Karpas-422 (cell line): ENCODE results near the gene MTMR3. TPM values are rescaled to one million over a fixed set of nuclear protein-coding genes. Genes with fewer than 3 reads are reported as not detected.
"Not testable (repeated sequence)": the region's sequence is repeated elsewhere in the genome, so short reads cannot be mapped to it uniquely, and the experiment has no call there.

Source experiments
- DNase-seq: peaks from one replicate; pipeline ENCODE4 v3.0.0-alpha.2; 2015
- H2AFZ ChIP-seq: fragments of 200-600 bp; sonication (generic); 2 replicates; pipeline ENCODE4 v1.6.1; 2014; ENCODE audit warnings: antibody characterized with exemption, low read length, mixed read lengths
- H3K27ac ChIP-seq: fragments of 200-600 bp; sonication (generic); 2 replicates; pipeline ENCODE4 v1.5.1; 2014; ENCODE audit warnings: mild to moderate bottlenecking, low read length, moderate library complexity
- H3K27me3 ChIP-seq: fragments of 200-600 bp; sonication (generic); 2 replicates; pipeline ENCODE4 v1.6.1; 2014; ENCODE audit warnings: low read length, mixed read lengths
- H3K36me3 ChIP-seq: fragments of 200-600 bp; sonication (generic); 2 replicates; pipeline ENCODE4 v1.6.1; 2014; ENCODE audit warnings: low read length, mixed read lengths; ENCODE audit not compliant: insufficient read depth
- H3K4me1 ChIP-seq: fragments of 200-600 bp; sonication (generic); 2 replicates; pipeline ENCODE4 v1.6.1; 2014; ENCODE audit warnings: mild to moderate bottlenecking, low read length, mixed read lengths
- H3K4me2 ChIP-seq: fragments of 200-600 bp; sonication (generic); 2 replicates; pipeline ENCODE4 v1.6.1; 2014; ENCODE audit warnings: low read length, low read depth, mild to moderate bottlenecking; ENCODE audit not compliant: poor library complexity, severe bottlenecking
- H3K4me3 ChIP-seq: fragments of 200-600 bp; sonication (generic); 2 replicates; pipeline ENCODE4 v1.5.1; 2014; ENCODE audit warnings: mild to moderate bottlenecking, antibody characterized with exemption, low read length, mixed read lengths
- H3K79me2 ChIP-seq: fragments of 200-600 bp; sonication (generic); 2 replicates; pipeline ENCODE4 v1.6.1; 2014; ENCODE audit warnings: mild to moderate bottlenecking, low read length, mixed read lengths
- H3K9ac ChIP-seq: fragments of 200-600 bp; sonication (generic); 2 replicates; pipeline ENCODE4 v1.6.0; 2014; ENCODE audit warnings: low read length
- H3K9me2 ChIP-seq: fragments of 200-600 bp; sonication (generic), shearing (Covaris generic); replicated peaks from 2 replicates; pipeline ENCODE4 v1.6.0; 2014; ENCODE audit warnings: mild to moderate bottlenecking, low read length, moderate library complexity; ENCODE audit not compliant: insufficient read depth
- H3K9me3 ChIP-seq: fragments of 300-700, 200-600 bp; sonication (generic); 2 replicates; pipeline ENCODE4 v1.6.1; 2014; ENCODE audit warnings: low read length, mixed read lengths
- H4K20me1 ChIP-seq: fragments of 200-600 bp; sonication (generic); 2 replicates; pipeline ENCODE4 v1.6.1; 2014; ENCODE audit warnings: mild to moderate bottlenecking, antibody characterized with exemption, low read length, low read depth; ENCODE audit not compliant: insufficient read depth
- total RNA-seq: library from RNA; depleted of rRNA; stranded (reverse); fragments of >200 nt; shearing (Covaris generic); gene quantifications from 2 replicates; pipeline ENCODE4 v1.2.3, GENCODE V29; 2014; ENCODE audit warnings: low replicate concordance

Gene MTMR3
- total RNA-seq, 1 experiment from 2014 or later, result 11.3 TPM

DNA sequence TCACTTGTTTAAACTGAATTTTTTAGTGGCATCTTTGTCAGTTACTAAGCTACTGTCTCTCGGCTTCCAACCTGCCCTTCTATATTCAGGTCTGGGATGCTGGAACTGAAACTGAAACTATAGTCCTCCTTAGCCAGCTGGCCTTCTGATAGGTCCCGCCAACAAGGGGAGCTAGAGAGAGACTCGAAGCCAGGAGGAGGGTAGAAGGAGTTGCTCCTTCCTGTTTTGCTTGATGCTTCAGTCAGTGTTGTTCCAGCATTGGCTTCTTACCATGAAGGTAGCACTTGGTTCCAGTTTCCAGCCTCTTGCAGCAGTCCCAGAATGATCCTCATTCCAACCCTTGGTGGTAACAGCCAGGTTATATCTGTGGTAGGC, 164.4 kb downstream of the MTMR3 start:
- H3K79me2 ChIP-seq, result no peaks in the 10 kb centered on the region
- H3K9me3 ChIP-seq, result no peaks in the 10 kb centered on the region
- H3K27ac ChIP-seq, result no peak overlapping the region
- H3K4me3 ChIP-seq, result no peak overlapping the region
- no peaks in the 10 kb centered on the region for H3K27me3 ChIP-seq
- no peaks in the 10 kb centered on the region for H3K36me3 ChIP-seq
- DNase-seq, result peak; percentile 51
- no peaks in the 10 kb centered on the region for H3K4me1 ChIP-seq
- no peaks in the 10 kb centered on the region for H3K9me2 ChIP-seq
- peak overlapping the region; percentile 16 for H3K4me2 ChIP-seq
- H4K20me1 ChIP-seq, result no peaks in the 10 kb centered on the region
- H2AFZ ChIP-seq, result no peak overlapping the region
- no peak overlapping the region for H3K9ac ChIP-seq

DNA sequence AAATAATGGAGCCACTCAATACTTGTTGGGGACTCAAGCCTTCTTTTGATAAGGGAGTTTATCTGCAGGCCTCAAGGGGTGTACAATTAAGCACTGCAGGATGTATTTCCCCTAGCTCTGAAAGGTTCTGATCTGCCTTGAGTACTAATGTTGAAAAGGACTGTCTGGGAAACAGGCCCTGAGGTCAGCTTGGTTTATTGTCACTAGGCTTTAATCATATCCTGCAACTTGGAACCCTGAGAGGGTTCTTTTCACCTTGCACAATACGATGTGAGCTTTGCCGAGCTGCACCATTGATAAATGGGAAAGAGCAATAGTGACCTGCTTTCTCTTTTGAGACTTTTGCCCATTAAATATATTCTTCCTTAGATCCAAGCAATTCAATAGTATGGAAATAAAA, 165.7 kb downstream of the MTMR3 start:
- Histone ChIP-seq H3K27ac (no peak overlapping the region), H3K27me3 (no peaks in the 10 kb centered on the region), H3K4me1 (no peaks in the 10 kb centered on the region), H2AFZ (no peak overlapping the region), H3K9me3 (no peaks in the 10 kb centered on the region), H3K4me3 (no peak overlapping the region), H3K79me2 (no peaks in the 10 kb centered on the region), H3K9me2 (no peaks in the 10 kb centered on the region), H3K9ac (no peak overlapping the region), H3K36me3 (no peaks in the 10 kb centered on the region), H3K4me2 (no peak overlapping the region), H4K20me1 (no peaks in the 10 kb centered on the region)
- no peak for DNase-seq

- H3K4me3 ChIP-seq, result no peak overlapping the region
- no peaks in the 10 kb centered on the region for H3K36me3 ChIP-seq
- H2AFZ ChIP-seq, result no peak overlapping the region
- H3K4me2 ChIP-seq, result no peak overlapping the region
- no peaks in the 10 kb centered on the region for H3K79me2 ChIP-seq
- H3K4me1 ChIP-seq, result no peaks in the 10 kb centered on the region
- H3K9me3 ChIP-seq, result no peaks in the 10 kb centered on the region
- no peak for DNase-seq
- H3K27ac ChIP-seq, result no peak overlapping the region
- no peak overlapping the region for H3K9ac ChIP-seq
- H3K9me2 ChIP-seq, result no peaks in the 10 kb centered on the region
- no peaks in the 10 kb centered on the region for H4K20me1 ChIP-seq
- H3K27me3 ChIP-seq, result no peaks in the 10 kb centered on the region
Measured at GRCh38 chr22:30054067-30054763, 171.2 kb downstream of the MTMR3 start.

DNA sequence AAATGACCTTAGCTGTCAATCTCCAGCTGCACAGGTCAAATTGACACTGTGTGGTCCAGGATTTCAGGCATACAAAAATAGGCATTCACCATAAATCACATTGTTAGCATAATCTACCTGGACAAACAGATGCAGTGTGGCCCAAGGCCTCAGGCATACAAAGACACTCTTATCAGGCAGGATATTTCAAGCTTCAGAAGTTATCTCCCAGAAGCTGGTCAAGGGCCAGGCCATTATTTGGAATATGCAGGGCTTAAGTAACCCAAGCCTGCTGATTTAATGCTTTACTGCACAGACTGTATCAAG, 171.7 kb downstream of the MTMR3 start:
- H3K27ac ChIP-seq, result no peak overlapping the region
- no peaks in the 10 kb centered on the region for H3K9me3 ChIP-seq
- H3K9ac ChIP-seq, result no peak overlapping the region
- no peaks in the 10 kb centered on the region for H3K4me1 ChIP-seq
- H3K4me3 ChIP-seq, result no peak overlapping the region
- DNase-seq, result no peak
- no peaks in the 10 kb centered on the region for H3K9me2 ChIP-seq
- no peaks in the 10 kb centered on the region for H3K36me3 ChIP-seq
- no peaks in the 10 kb centered on the region for H4K20me1 ChIP-seq
- no peaks in the 10 kb centered on the region for H3K27me3 ChIP-seq
- no peak overlapping the region for H2AFZ ChIP-seq
- no peaks in the 10 kb centered on the region for H3K79me2 ChIP-seq
- H3K4me2 ChIP-seq, result no peak overlapping the region

GRCh38 chr22:30056015-30056414, 173.0 kb downstream of the MTMR3 start:
- no peak overlapping the region for H3K27ac ChIP-seq
- no peaks in the 10 kb centered on the region for H4K20me1 ChIP-seq
- no peak overlapping the region for H3K4me2 ChIP-seq
- no peaks in the 10 kb centered on the region for H3K79me2 ChIP-seq
- H3K9me2 ChIP-seq, result no peaks in the 10 kb centered on the region
- H3K4me3 ChIP-seq, result no peak overlapping the region
- H3K9ac ChIP-seq, result no peak overlapping the region
- no peaks in the 10 kb centered on the region for H3K27me3 ChIP-seq
- no peaks in the 10 kb centered on the region for H3K9me3 ChIP-seq
- no peaks in the 10 kb centered on the region for H3K36me3 ChIP-seq
- H3K4me1 ChIP-seq, result no peaks in the 10 kb centered on the region
- no peak overlapping the region for H2AFZ ChIP-seq
- DNase-seq, result no peak

- H3K36me3 ChIP-seq, result no peaks in the 10 kb centered on the region
- no peak for DNase-seq
- no peaks in the 10 kb centered on the region for H4K20me1 ChIP-seq
- H3K9me3 ChIP-seq, result no peaks in the 10 kb centered on the region
- no peaks in the 10 kb centered on the region for H3K27me3 ChIP-seq
- H3K4me1 ChIP-seq, result no peaks in the 10 kb centered on the region
- no peak overlapping the region for H3K27ac ChIP-seq
- no peak overlapping the region for H2AFZ ChIP-seq
- H3K79me2 ChIP-seq, result no peaks in the 10 kb centered on the region
- no peak overlapping the region for H3K4me3 ChIP-seq
- no peak overlapping the region for H3K9ac ChIP-seq
- no peak overlapping the region for H3K4me2 ChIP-seq
- no peaks in the 10 kb centered on the region for H3K9me2 ChIP-seq
Measured at GRCh38 chr22:30057375-30057774, 174.4 kb downstream of the MTMR3 start.

GRCh38 chr22:30059346-30060020, 176.5 kb downstream of the MTMR3 start:
- not testable (repeated sequence) for H3K27ac ChIP-seq, H2AFZ ChIP-seq, H4K20me1 ChIP-seq, H3K9me2 ChIP-seq, H3K4me3 ChIP-seq, H3K4me2 ChIP-seq, DNase-seq, H3K36me3 ChIP-seq, H3K79me2 ChIP-seq, H3K27me3 ChIP-seq, H3K4me1 ChIP-seq, H3K9ac ChIP-seq
- H3K9me3 ChIP-seq, result peaks cover 12% of the 10 kb centered on the region

- not testable (repeated sequence) for H3K4me2 ChIP-seq, H3K27me3 ChIP-seq, H3K79me2 ChIP-seq, H2AFZ ChIP-seq, H3K27ac ChIP-seq, DNase-seq, H4K20me1 ChIP-seq, H3K36me3 ChIP-seq, H3K9ac ChIP-seq, H3K4me1 ChIP-seq, H3K9me2 ChIP-seq, H3K4me3 ChIP-seq
- H3K9me3 ChIP-seq, result peaks cover 14% of the 10 kb centered on the region
Measured at GRCh38 chr22:30061094-30061493, 178.1 kb downstream of the MTMR3 start.
